WERI-Rb-1 (cell line): ENCODE data around the gene CPEB1.

Source experiments
- DNase-seq: peaks from one replicate; pipeline ENCODE4 v3.0.0-alpha.2; 2020
- H3K27ac ChIP-seq: fragments of 250-450 bp; sonication (Bioruptor Pico); 2 replicates; pipeline ENCODE4 v1.5.1; 2020; ENCODE audit warnings: mild to moderate bottlenecking, moderate library complexity
- H3K27me3 ChIP-seq: fragments of 250-450 bp; sonication (Bioruptor Pico); 2 replicates; pipeline ENCODE4 v1.5.1; 2021; ENCODE audit warnings: mild to moderate bottlenecking, low read depth, moderate library complexity; ENCODE audit not compliant: insufficient read depth, severe bottlenecking
- H3K36me3 ChIP-seq: fragments of 250-450 bp; sonication (Bioruptor Pico); 2 replicates; pipeline ENCODE4 v1.5.1; 2020; ENCODE audit warnings: mild to moderate bottlenecking, moderate library complexity
- H3K4me3 ChIP-seq: 2 replicates; pipeline ENCODE4 v1.5.1; 2011; ENCODE audit warnings: low read depth, mild to moderate bottlenecking, control low read depth, low read length
- H3K9me3 ChIP-seq: fragments of 250-450 bp; sonication (Bioruptor Pico); 2 replicates; pipeline ENCODE4 v1.5.1; 2021; ENCODE audit warnings: mild to moderate bottlenecking, moderate library complexity; ENCODE audit not compliant: severe bottlenecking
- CTCF ChIP-seq: IDR thresholded peaks from 2 replicates; pipeline ENCODE4 v1.5.1; 2011; ENCODE audit warnings: low read depth, mild to moderate bottlenecking, control low read depth, inconsistent platforms, low read length

The CPEB1 gene

GRCh38 chr15:82551646-82552247, 95.4 kb downstream of the CPEB1 start:
- no peak for DNase-seq
- TF ChIP-seq CTCF = no peak
- Histone ChIP-seq H3K9me3 (no peaks in the 10 kb centered on the region), H3K4me3 (no peak overlapping the region), H3K27ac (no peak overlapping the region), H3K36me3 (peaks cover 13% of the 10 kb centered on the region), H3K27me3 (no peaks in the 10 kb centered on the region)

GRCh38 chr15:82549199-82549665, 97.9 kb downstream of the CPEB1 start:
- no peaks in the 10 kb centered on the region for H3K27me3 ChIP-seq

GRCh38 chr15:82548700-82549099, 98.5 kb downstream of the CPEB1 start:
- DNase-seq = no peak
- H3K9me3 ChIP-seq = no peaks in the 10 kb centered on the region
- no peak for TF ChIP-seq CTCF

More at GRCh38 chr15:82549199-82549665, 97.9 kb downstream of the CPEB1 start:
- no peak for DNase-seq
- no peak for TF ChIP-seq CTCF
- no peak overlapping the region for H3K4me3 ChIP-seq
- no peaks in the 10 kb centered on the region for H3K9me3 ChIP-seq
- H3K36me3 ChIP-seq = peaks cover 10% of the 10 kb centered on the region
- no peak overlapping the region for H3K27ac ChIP-seq

GRCh38 chr15:82545478-82545877, 101.7 kb downstream of the CPEB1 start:
- H3K36me3 ChIP-seq = peaks cover 6% of the 10 kb centered on the region
- H3K9me3 ChIP-seq = no peaks in the 10 kb centered on the region
- H3K4me3 ChIP-seq = no peak overlapping the region
- H3K27me3 ChIP-seq = no peaks in the 10 kb centered on the region
- no peak for DNase-seq
- TF ChIP-seq CTCF = no peak
- no peak overlapping the region for H3K27ac ChIP-seq

More at GRCh38 chr15:82548700-82549099, 98.5 kb downstream of the CPEB1 start:
- no peak overlapping the region for H3K4me3 ChIP-seq
- H3K27me3 ChIP-seq = no peaks in the 10 kb centered on the region
- no peak overlapping the region for H3K27ac ChIP-seq
- peaks cover 10% of the 10 kb centered on the region for H3K36me3 ChIP-seq

- TF ChIP-seq CTCF = no peak
Observed at GRCh38 chr15:82545002-82545401, 102.2 kb downstream of the CPEB1 start.

GRCh38 chr15:82544431-82544830, 102.7 kb downstream of the CPEB1 start:
- no peak for DNase-seq
- Histone ChIP-seq H3K27me3 (no peaks in the 10 kb centered on the region), H3K27ac (no peak overlapping the region), H3K9me3 (no peaks in the 10 kb centered on the region), H3K4me3 (no peak overlapping the region), H3K36me3 (peaks cover 12% of the 10 kb centered on the region)
- TF ChIP-seq CTCF = no peak

More at GRCh38 chr15:82545002-82545401, 102.2 kb downstream of the CPEB1 start:
- no peaks in the 10 kb centered on the region for H3K9me3 ChIP-seq
- H3K4me3 ChIP-seq = no peak overlapping the region
- DNase-seq = no peak
- peaks cover 6% of the 10 kb centered on the region for H3K36me3 ChIP-seq
- no peaks in the 10 kb centered on the region for H3K27me3 ChIP-seq
- H3K27ac ChIP-seq = no peak overlapping the region
